Mammary epithelial cell (primary cell): ENCODE results near the gene CDC42EP5.

Experiments used
- CTCF ChIP-seq, 2 donors: IDR thresholded peaks in 1 of 2; conservative IDR thresholded peaks in 1 of 2; 2 replicates each; pipeline ENCODE4 v1.5.1; 2011 to 2012; ENCODE audit warnings: inconsistent platforms in 2 of 2, low read length in 2 of 2, mild to moderate bottlenecking in 2 of 2, control low read depth in 1 of 2, low read depth in 1 of 2; ENCODE audit not compliant: insufficient read depth in 1 of 2; ENCODE audit errors: extremely low read depth in 1 of 2
- EZH2 ChIP-seq: IDR thresholded peaks from 2 replicates; pipeline ENCODE4 v1.6.1; 2012; ENCODE audit warnings: low read length, inconsistent platforms, borderline replicate concordance

- TF ChIP-seq CTCF (conservative IDR thresholded peaks at IDR 0.05 in 1 of 2, IDR thresholded peaks at IDR 0.05 in 1 of 2; ENCODE audit: extremely low read depth in 1 of 2, insufficient read depth in 1 of 2, low read depth in 1 of 2, low read length in 2 of 2) = no peak
- no peak for TF ChIP-seq EZH2
These were observed 44.0 kb downstream of the CDC42EP5 start for GRCh38 chr19:54429176-54429495.
